IPS-18a (cell line): ENCODE data around the gene SHROOM3.
A peak's percentile ranks its signal among the peaks of the same experiment; 100 is the strongest.

Experiments used
- H3K27ac ChIP-seq: one replicate; pipeline ENCODE4 v1.5.1; 2013; ENCODE audit warnings: low read length
- H3K27me3 ChIP-seq: one replicate; pipeline ENCODE4 v1.6.1; 2013; ENCODE audit warnings: mild to moderate bottlenecking, low read length; ENCODE audit not compliant: control insufficient read depth, insufficient read depth
- H3K36me3 ChIP-seq: one replicate; pipeline ENCODE4 v1.6.1; 2013; ENCODE audit warnings: low read depth, low read length; ENCODE audit not compliant: control insufficient read depth
- H3K4me1 ChIP-seq: one replicate; pipeline ENCODE4 v1.6.1; 2013; ENCODE audit warnings: low read depth, low read length; ENCODE audit not compliant: control insufficient read depth
- H3K4me3 ChIP-seq: one replicate; pipeline ENCODE4 v1.5.1; 2013; ENCODE audit warnings: low read length
- H3K9ac ChIP-seq: one replicate; pipeline ENCODE4 v1.6.1; 2013; ENCODE audit warnings: mild to moderate bottlenecking, low read length, moderate library complexity
- H3K9me3 ChIP-seq: one replicate; pipeline ENCODE4 v1.6.1; 2013; ENCODE audit warnings: low read depth, low read length; ENCODE audit not compliant: control insufficient read depth

SHROOM3 gene

GRCh38 chr4:76622717-76623116, 187.7 kb downstream of the SHROOM3 start:
- no peak overlapping the region for H3K4me3 ChIP-seq
- H3K4me1 ChIP-seq, result peaks cover 24% of the 10 kb centered on the region
- H3K27ac ChIP-seq, result no peak overlapping the region

GRCh38 chr4:76623217-76624045, 188.4 kb downstream of the SHROOM3 start:
- H3K4me3 ChIP-seq, result no peak overlapping the region
- no peaks in the 10 kb centered on the region for H3K36me3 ChIP-seq
- peak overlapping the region; percentile 25 for H3K9ac ChIP-seq
- H3K27ac ChIP-seq, result no peak overlapping the region
- H3K4me1 ChIP-seq, result peaks cover 24% of the 10 kb centered on the region
- H3K9me3 ChIP-seq, result no peaks in the 10 kb centered on the region
- no peaks in the 10 kb centered on the region for H3K27me3 ChIP-seq

More at GRCh38 chr4:76622717-76623116, 187.7 kb downstream of the SHROOM3 start:
- Histone ChIP-seq H3K9ac (no peak overlapping the region), H3K36me3 (no peaks in the 10 kb centered on the region), H3K9me3 (no peaks in the 10 kb centered on the region), H3K27me3 (no peaks in the 10 kb centered on the region)

- H3K4me3 ChIP-seq, result peak overlapping the region; percentile 29
- H3K9ac ChIP-seq, result peak overlapping the region; percentile 25
- no peaks in the 10 kb centered on the region for H3K27me3 ChIP-seq
- no peaks in the 10 kb centered on the region for H3K36me3 ChIP-seq
- H3K9me3 ChIP-seq, result no peaks in the 10 kb centered on the region
- H3K4me1 ChIP-seq, result peaks cover 24% of the 10 kb centered on the region
- no peak overlapping the region for H3K27ac ChIP-seq
Measured at GRCh38 chr4:76624241-76624681, 189.2 kb downstream of the SHROOM3 start.

GRCh38 chr4:76624931-76625715, 190.1 kb downstream of the SHROOM3 start:
- no peaks in the 10 kb centered on the region for H3K27me3 ChIP-seq
- H3K27ac ChIP-seq, result no peak overlapping the region
- peaks cover 24% of the 10 kb centered on the region for H3K4me1 ChIP-seq
- no peaks in the 10 kb centered on the region for H3K9me3 ChIP-seq
- H3K4me3 ChIP-seq, result no peak overlapping the region
- H3K9ac ChIP-seq, result no peak overlapping the region
- no peaks in the 10 kb centered on the region for H3K36me3 ChIP-seq

- Histone ChIP-seq H3K9me3 (no peaks in the 10 kb centered on the region), H3K4me3 (no peak overlapping the region), H3K36me3 (no peaks in the 10 kb centered on the region), H3K27me3 (no peaks in the 10 kb centered on the region), H3K27ac (no peak overlapping the region), H3K4me1 (peaks cover 24% of the 10 kb centered on the region), H3K9ac (no peak overlapping the region)
Measured at GRCh38 chr4:76626686-76627465, 191.8 kb downstream of the SHROOM3 start.

- H3K4me1 ChIP-seq, result peaks cover 22% of the 10 kb centered on the region
Measured at GRCh38 chr4:76628251-76628650, 193.2 kb downstream of the SHROOM3 start.

GRCh38 chr4:76630741-76631140, 195.7 kb downstream of the SHROOM3 start:
- Histone ChIP-seq H3K9me3 (no peaks in the 10 kb centered on the region), H3K4me3 (no peak overlapping the region), H3K27me3 (no peaks in the 10 kb centered on the region), H3K9ac (no peak overlapping the region), H3K27ac (no peak overlapping the region), H3K36me3 (no peaks in the 10 kb centered on the region), H3K4me1 (peaks cover 3% of the 10 kb centered on the region)

More at GRCh38 chr4:76628251-76628650, 193.2 kb downstream of the SHROOM3 start:
- Histone ChIP-seq H3K9me3 (no peaks in the 10 kb centered on the region), H3K27me3 (no peaks in the 10 kb centered on the region), H3K36me3 (no peaks in the 10 kb centered on the region), H3K9ac (no peak overlapping the region), H3K27ac (no peak overlapping the region), H3K4me3 (no peak overlapping the region)

GRCh38 chr4:76634220-76634619, 199.2 kb downstream of the SHROOM3 start:
- no peak overlapping the region for H3K4me3 ChIP-seq

GRCh38 chr4:76637712-76638361, 202.8 kb downstream of the SHROOM3 start:
- no peak overlapping the region for H3K27ac ChIP-seq
- H3K9me3 ChIP-seq, result no peaks in the 10 kb centered on the region
- H3K36me3 ChIP-seq, result no peaks in the 10 kb centered on the region
- no peak overlapping the region for H3K9ac ChIP-seq
- peaks cover 11% of the 10 kb centered on the region for H3K4me1 ChIP-seq
- no peak overlapping the region for H3K4me3 ChIP-seq
- H3K27me3 ChIP-seq, result no peaks in the 10 kb centered on the region

More at GRCh38 chr4:76634220-76634619, 199.2 kb downstream of the SHROOM3 start:
- Histone ChIP-seq H3K27me3 (no peaks in the 10 kb centered on the region), H3K4me1 (no peaks in the 10 kb centered on the region), H3K27ac (no peak overlapping the region), H3K9me3 (no peaks in the 10 kb centered on the region), H3K36me3 (no peaks in the 10 kb centered on the region), H3K9ac (no peak overlapping the region)

GRCh38 chr4:76639288-76639687, 204.3 kb downstream of the SHROOM3 start:
- Histone ChIP-seq H3K27ac (no peak overlapping the region), H3K27me3 (no peaks in the 10 kb centered on the region), H3K4me3 (no peak overlapping the region), H3K4me1 (peaks cover 11% of the 10 kb centered on the region), H3K9ac (no peak overlapping the region), H3K9me3 (no peaks in the 10 kb centered on the region), H3K36me3 (no peaks in the 10 kb centered on the region)
